IPS DF 6.9 (cell line): ENCODE measurements around the gene RUFY3.
"Not testable (repeated sequence)": the region's sequence is repeated elsewhere in the genome, so short reads cannot be mapped to it uniquely, and the experiment has no call there.

Experiments
- DNase-seq: peaks from one replicate; pipeline ENCODE4 v3.0.0-alpha.2; 2013; ENCODE audit warnings: low read depth, low spot score
- H3K27ac ChIP-seq: one replicate; pipeline ENCODE4 v1.5.1; 2013; ENCODE audit warnings: low read length, control low read depth
- H3K27me3 ChIP-seq: 2 replicates; pipeline ENCODE4 v1.6.1; 2013; ENCODE audit warnings: mild to moderate bottlenecking, low read length; ENCODE audit not compliant: control insufficient read depth, insufficient read depth
- H3K36me3 ChIP-seq: 2 replicates; pipeline ENCODE4 v1.6.1; 2013; ENCODE audit warnings: low read length; ENCODE audit not compliant: control insufficient read depth, insufficient read depth
- H3K4me1 ChIP-seq: 2 replicates; pipeline ENCODE4 v1.6.1; 2013; ENCODE audit warnings: low read length; ENCODE audit not compliant: control insufficient read depth, insufficient read depth
- H3K4me3 ChIP-seq: 2 replicates; pipeline ENCODE4 v1.5.1; 2013; ENCODE audit warnings: mild to moderate bottlenecking, low read length
- H3K9me3 ChIP-seq: 2 replicates; pipeline ENCODE4 v1.6.1; 2013; ENCODE audit warnings: low read length, inconsistent platforms; ENCODE audit not compliant: control insufficient read depth, insufficient read depth
- WGBS: extraction: QIAGEN DNeasy Blood & Tissue Kit; methylation state at CpG from one replicate; pipeline ENCODE4 v1.1.7; 2013; ENCODE audit warnings: mixed read lengths, missing lambda C conversion rate; ENCODE audit not compliant: insufficient read length, insufficient coverage; 5-methylcytosine and 5-hydroxymethylcytosine counted together

The RUFY3 gene

DNA sequence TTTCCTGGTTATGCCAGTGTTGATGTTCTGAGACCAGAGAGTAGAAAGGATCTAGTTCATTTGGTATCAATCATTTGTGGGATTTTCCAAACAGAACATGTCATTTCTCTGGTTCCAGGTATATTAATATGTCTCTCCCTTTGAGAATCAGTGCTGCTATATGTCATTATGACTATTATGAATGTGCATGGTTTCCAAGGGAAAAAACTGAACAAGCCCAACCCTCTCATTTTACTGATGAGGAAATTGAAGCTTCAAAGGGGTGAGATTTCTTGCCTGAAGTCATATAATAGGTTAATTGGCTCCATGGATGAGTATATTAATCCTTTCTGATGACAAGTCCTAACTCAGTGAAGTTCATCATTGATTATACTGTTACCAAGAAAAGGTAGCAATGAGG, 31.9 kb downstream of the RUFY3 start:
- Histone ChIP-seq H3K4me1 (no peaks in the 10 kb centered on the region), H3K9me3 (no peaks in the 10 kb centered on the region), H3K4me3 (no peak overlapping the region), H3K27ac (no peak overlapping the region), H3K27me3 (no peaks in the 10 kb centered on the region), H3K36me3 (no peaks in the 10 kb centered on the region)
- no peak for DNase-seq

DNA sequence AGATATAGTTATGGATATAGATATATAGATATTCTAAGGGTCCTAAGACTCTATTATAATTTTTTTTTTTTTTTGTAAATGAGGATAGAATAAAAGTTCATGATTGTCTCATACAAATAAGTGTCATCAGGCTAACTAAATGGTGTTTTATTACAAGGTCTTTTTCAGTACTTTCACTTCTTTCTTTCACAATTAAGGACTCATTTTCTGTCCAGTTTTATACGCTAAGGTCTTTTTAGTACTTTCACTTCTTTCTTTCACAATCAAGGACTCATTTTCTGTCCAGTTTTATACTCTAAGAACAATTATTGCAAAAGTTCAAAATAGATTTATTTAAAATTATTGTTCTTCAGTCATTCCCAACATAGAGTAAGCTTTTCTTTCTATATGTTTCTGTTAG, 32.7 kb downstream of the RUFY3 start:
- Histone ChIP-seq H3K9me3 (no peaks in the 10 kb centered on the region), H3K27ac (no peak overlapping the region), H3K36me3 (no peaks in the 10 kb centered on the region), H3K27me3 (no peaks in the 10 kb centered on the region), H3K4me3 (no peak overlapping the region), H3K4me1 (no peaks in the 10 kb centered on the region)
- no peak for DNase-seq
- WGBS, result no CpG with 5 or more reads among the region's 1 CpG

DNA sequence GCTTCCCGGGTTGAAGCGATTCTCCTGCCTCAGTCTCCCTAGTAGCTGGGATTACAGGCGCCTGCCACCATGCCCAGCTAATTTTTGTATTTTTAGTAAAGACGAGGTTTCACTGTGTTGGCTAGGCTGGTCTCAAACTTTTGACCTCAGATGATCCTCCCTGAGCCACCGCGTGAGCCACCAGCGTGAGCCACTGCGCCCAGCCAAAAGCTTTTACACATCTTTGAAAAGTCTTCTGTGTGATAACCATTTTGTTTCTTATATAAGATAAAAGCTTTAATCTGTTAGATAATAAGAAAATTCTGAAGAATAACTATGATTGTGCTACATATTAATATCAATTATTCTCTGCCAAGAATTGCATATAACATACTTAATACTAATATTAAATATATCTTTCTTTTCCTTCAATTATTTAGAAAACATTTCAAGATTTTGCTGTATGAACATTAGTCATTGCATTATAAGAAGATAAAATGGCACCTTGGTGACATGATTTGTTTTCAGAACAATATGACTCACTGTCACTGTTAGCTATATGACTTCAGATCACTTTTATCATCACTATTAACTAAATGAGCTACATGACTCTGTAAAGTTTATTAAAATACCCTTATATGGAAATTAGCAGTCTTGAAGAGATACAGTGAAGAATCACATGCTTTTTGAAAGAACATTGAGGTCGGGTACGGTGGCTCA, 33.4 kb downstream of the RUFY3 start:
- no peak for DNase-seq
- H3K4me1 ChIP-seq, result no peaks in the 10 kb centered on the region
- no peaks in the 10 kb centered on the region for H3K36me3 ChIP-seq
- no peak overlapping the region for H3K4me3 ChIP-seq
- no peaks in the 10 kb centered on the region for H3K27me3 ChIP-seq
- WGBS, result no CpG with 5 or more reads among the region's 10 CpGs
- no peak overlapping the region for H3K27ac ChIP-seq
- no peaks in the 10 kb centered on the region for H3K9me3 ChIP-seq

DNA sequence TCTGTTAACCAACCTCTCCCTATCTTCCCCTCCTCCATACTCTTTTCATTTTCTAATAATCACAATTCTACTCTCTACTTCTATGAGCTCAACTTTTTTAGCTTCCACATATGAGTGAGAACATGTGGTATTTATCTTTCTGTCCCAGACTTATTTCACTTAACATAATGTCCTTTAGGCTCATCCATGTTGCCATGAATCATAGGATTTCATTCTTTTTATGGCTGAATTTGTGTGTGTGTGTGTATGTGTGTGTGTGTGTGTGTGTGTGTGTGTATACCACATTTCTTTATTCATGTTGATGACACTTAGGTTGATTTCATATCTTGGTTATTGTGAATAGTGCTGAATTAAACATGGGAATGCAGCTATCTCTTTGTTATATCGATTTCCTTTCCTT, 37.4 kb downstream of the RUFY3 start:
- Histone ChIP-seq H3K4me1 (no peaks in the 10 kb centered on the region), H3K9me3 (no peaks in the 10 kb centered on the region), H3K27ac (no peak overlapping the region), H3K36me3 (no peaks in the 10 kb centered on the region), H3K27me3 (no peaks in the 10 kb centered on the region), H3K4me3 (no peak overlapping the region)
- DNase-seq, result no peak
- WGBS, result no CpG with 5 or more reads among the region's 1 CpG

DNA sequence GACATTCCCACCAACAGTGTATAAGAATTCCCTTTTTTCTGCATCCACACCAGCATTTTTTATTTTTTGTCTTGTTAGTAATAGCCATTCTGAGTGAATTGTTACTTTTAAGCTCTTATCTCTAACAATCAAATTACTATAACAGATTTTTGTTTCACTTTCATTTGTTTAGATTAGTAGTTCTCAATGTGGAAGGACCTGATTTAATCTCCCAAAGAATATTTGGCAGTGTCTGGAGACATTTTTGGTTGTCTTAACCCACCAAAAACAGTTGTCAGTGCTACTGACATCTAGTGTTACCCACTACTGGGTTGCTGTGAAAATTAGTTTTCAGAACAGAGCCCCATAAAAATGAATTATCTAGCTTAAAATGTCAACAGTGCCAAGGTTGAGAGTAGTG, 37.9 kb downstream of the RUFY3 start:
- DNase-seq, result no peak
- H3K27ac ChIP-seq, result no peak overlapping the region

DNA sequence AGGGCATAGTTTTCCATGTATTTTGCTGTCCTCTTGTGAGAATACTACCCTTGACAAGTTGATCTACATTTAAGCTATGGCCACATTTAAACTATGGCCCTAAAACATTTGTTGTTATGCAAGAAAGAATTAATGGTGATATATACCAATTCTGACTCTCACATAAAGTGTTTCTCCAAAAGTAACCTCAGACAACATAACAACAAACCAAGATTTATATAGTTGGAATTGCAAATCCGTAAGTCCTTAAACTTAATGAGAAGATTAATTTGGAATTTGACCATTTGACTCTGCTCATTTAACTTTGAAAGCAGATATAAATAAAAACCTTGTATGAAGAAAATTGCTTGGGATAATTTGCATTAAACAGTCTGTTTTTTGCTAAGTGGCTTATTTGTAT, 38.9 kb downstream of the RUFY3 start:
- Histone ChIP-seq H3K4me3 (no peak overlapping the region), H3K27ac (no peak overlapping the region), H3K27me3 (no peaks in the 10 kb centered on the region), H3K4me1 (no peaks in the 10 kb centered on the region), H3K9me3 (no peaks in the 10 kb centered on the region), H3K36me3 (no peaks in the 10 kb centered on the region)
- no CpG with 5 or more reads among the region's 1 CpG for WGBS
- no peak for DNase-seq

More for the DNA sequence above, 37.9 kb downstream of the RUFY3 start:
- no peaks in the 10 kb centered on the region for H3K36me3 ChIP-seq
- no peaks in the 10 kb centered on the region for H3K9me3 ChIP-seq
- no peak overlapping the region for H3K4me3 ChIP-seq
- no peaks in the 10 kb centered on the region for H3K4me1 ChIP-seq
- no peaks in the 10 kb centered on the region for H3K27me3 ChIP-seq

DNA sequence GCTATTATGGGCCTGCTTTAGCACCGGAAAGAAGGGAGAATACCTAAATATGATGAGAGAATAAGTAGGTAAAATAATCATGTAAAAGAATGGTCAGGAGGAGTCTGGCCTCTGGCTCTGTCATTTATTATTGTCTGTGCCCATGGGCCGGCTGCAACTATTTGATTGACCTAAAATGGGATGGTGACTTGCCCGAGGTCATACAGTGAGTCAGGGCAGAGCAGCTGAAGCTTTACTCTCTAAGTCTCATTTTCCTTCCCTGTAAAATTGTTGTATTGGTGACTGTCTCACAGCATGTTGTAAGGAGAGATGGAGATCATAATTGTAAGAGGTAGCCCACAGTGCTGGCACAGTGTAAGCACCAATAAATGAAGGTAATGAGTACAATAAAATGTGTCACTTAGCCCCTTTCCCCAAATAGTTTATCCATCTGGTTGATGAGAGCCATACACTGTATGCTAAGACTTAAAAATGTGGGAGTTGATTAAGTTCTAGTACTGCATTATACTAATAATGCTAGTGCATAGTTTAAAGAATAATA, 39.6 kb downstream of the RUFY3 start:
- H3K27ac ChIP-seq, result no peak overlapping the region
- no peak for DNase-seq
- H3K36me3 ChIP-seq, result no peaks in the 10 kb centered on the region
- no peaks in the 10 kb centered on the region for H3K9me3 ChIP-seq
- WGBS, result no CpG with 5 or more reads among the region's 3 CpGs
- no peak overlapping the region for H3K4me3 ChIP-seq
- H3K4me1 ChIP-seq, result no peaks in the 10 kb centered on the region
- no peaks in the 10 kb centered on the region for H3K27me3 ChIP-seq

DNA sequence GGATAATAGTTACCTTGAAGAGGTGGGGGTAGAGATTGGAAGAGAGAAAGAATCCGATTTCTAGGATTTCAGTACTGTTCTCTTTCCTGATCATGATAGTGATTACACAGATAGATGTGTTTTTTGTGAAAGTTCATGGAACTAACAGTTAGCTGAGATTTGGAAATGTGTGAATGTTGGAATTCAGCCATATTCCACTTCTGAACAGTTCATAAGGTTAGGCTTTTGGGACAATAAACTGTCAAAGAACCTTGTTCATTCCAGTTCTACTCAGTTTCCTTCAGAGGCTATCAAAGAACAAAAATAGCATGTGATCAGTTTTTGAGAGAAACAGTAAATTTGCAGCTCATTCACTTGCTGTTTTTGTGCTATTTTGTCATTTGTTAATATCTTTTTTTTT, 43.6 kb downstream of the RUFY3 start:
- Histone ChIP-seq H3K36me3 (no peaks in the 10 kb centered on the region; the same call in 1 of the 2 replicates), H3K27ac (no peak overlapping the region), H3K4me1 (no peaks in the 10 kb centered on the region), H3K27me3 (no peaks in the 10 kb centered on the region), H3K9me3 (no peaks in the 10 kb centered on the region), H3K4me3 (no peak overlapping the region)
- DNase-seq, result no peak
- no CpG with 5 or more reads among the region's 1 CpG for WGBS

DNA sequence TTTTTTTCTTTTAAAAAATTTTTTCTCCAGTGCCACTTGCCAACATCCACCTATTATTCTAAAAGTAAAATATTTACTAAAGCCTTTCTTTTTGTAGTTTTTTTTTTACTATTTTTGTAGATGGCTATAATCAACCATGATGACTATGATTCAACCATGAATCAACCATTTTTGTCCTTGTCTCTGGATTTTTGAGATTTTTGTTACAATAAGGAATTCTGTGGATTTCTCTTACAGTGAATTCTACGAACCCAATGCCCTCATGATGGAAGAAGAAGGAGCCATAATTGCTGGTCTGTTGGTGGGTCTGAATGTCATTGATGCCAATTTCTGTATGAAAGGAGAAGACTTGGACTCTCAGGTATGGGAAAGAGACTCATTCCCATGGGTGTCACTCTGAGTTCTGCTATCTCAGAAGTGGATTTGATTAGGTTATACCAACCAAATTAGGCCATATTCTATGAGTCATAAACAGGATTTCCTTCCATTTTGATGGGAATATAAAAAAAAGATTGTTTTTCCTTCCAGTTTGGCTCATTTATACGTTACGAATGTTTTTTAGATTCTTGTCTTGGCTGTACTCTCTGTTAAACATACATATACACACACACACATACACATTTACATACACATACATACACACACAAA, 46.7 kb downstream of the RUFY3 start:
- DNase-seq, result no peak
- no peaks in the 10 kb centered on the region for H3K4me1 ChIP-seq
- no peaks in the 10 kb centered on the region for H3K9me3 ChIP-seq
- H3K27me3 ChIP-seq, result no peaks in the 10 kb centered on the region
- no peak overlapping the region for H3K27ac ChIP-seq
- H3K4me3 ChIP-seq, result no peak overlapping the region
- WGBS, result no CpG with 5 or more reads among the region's 3 CpGs
- H3K36me3 ChIP-seq, result no peaks in the 10 kb centered on the region; the same call in 1 of the 2 replicates

DNA sequence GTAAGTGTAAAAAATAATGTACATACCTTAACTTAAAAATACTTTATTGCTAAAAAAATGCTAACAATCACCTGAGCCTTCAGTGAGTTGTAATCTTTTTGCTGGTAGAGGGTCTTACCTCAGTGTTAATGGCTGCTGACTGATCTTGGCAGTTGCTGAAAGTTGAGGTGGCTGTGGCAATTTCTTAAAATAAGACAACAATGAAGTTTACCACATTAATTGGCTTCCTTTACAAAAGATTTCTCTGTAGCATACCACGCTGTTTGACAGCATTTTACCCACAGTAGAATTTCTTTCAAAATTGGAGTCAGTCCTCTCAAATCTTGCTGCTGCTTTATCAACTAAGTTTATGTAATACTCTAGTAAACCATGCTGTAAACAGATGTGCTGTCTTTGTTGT, 47.6 kb downstream of the RUFY3 start:
- not testable (repeated sequence) for H3K4me3 ChIP-seq, H3K36me3 ChIP-seq, H3K9me3 ChIP-seq, H3K4me1 ChIP-seq, H3K27me3 ChIP-seq, DNase-seq, H3K27ac ChIP-seq
- WGBS, result no CpG with 5 or more reads among the region's 1 CpG
